Measurements from ENCODE around the gene LDLRAD3. TPM values are rescaled to one million over a fixed set of nuclear protein-coding genes. Genes with fewer than 3 reads are reported as not detected.

Gene LDLRAD3
- total RNA-seq, 1 donor from 2014 or later, result 10.2 TPM

- no peak overlapping the region for H3K4me3 ChIP-seq (ENCODE audit: low read depth, low read length)
- DNase-seq (ENCODE audit: low read depth), result no peak
- H3K27me3 ChIP-seq (ENCODE audit: control insufficient read depth, insufficient read depth, low read length), result no peaks in the 10 kb centered on the region
- no peaks in the 10 kb centered on the region for H3K36me3 ChIP-seq (ENCODE audit: control insufficient read depth, insufficient read depth, low read length)
- TF ChIP-seq CTCF (IDR thresholded peaks at IDR 0.05; ENCODE audit: insufficient read depth, low read length, poor library complexity, severe bottlenecking), result no peak
Observed at GRCh38 chr11:36191941-36192340, 248.1 kb downstream of the LDLRAD3 start.

GRCh38 chr11:36192425-36193289 is 248.8 kb downstream of the LDLRAD3 start:
- Histone ChIP-seq H3K27me3 (ENCODE audit: control insufficient read depth, insufficient read depth, low read length) (no peaks in the 10 kb centered on the region), H3K4me3 (ENCODE audit: low read depth, low read length) (no peak overlapping the region), H3K36me3 (ENCODE audit: control insufficient read depth, insufficient read depth, low read length) (no peaks in the 10 kb centered on the region)
- TF ChIP-seq CTCF (IDR thresholded peaks at IDR 0.05; ENCODE audit: insufficient read depth, low read length, poor library complexity, severe bottlenecking), result no peak
- DNase-seq (ENCODE audit: low read depth), result no peak

- Histone ChIP-seq H3K4me3 (ENCODE audit: low read depth, low read length) (no peak overlapping the region), H3K36me3 (ENCODE audit: control insufficient read depth, insufficient read depth, low read length) (no peaks in the 10 kb centered on the region), H3K27me3 (ENCODE audit: control insufficient read depth, insufficient read depth, low read length) (no peaks in the 10 kb centered on the region)
- no peak for TF ChIP-seq CTCF (IDR thresholded peaks at IDR 0.05; ENCODE audit: insufficient read depth, low read length, poor library complexity, severe bottlenecking)
- no peak for DNase-seq (ENCODE audit: low read depth)
Observed at GRCh38 chr11:36193290-36193619, 249.4 kb downstream of the LDLRAD3 start.

GRCh38 chr11:36193721-36194120 is 249.9 kb downstream of the LDLRAD3 start:
- TF ChIP-seq CTCF (IDR thresholded peaks at IDR 0.05; ENCODE audit: insufficient read depth, low read length, poor library complexity, severe bottlenecking), result no peak
- H3K4me3 ChIP-seq (ENCODE audit: low read depth, low read length), result no peak overlapping the region
- no peak for DNase-seq (ENCODE audit: low read depth)
- no peaks in the 10 kb centered on the region for H3K27me3 ChIP-seq (ENCODE audit: control insufficient read depth, insufficient read depth, low read length)
- no peaks in the 10 kb centered on the region for H3K36me3 ChIP-seq (ENCODE audit: control insufficient read depth, insufficient read depth, low read length)

GRCh38 chr11:36195496-36196354 is 251.9 kb downstream of the LDLRAD3 start:
- no peak overlapping the region for H3K4me3 ChIP-seq (ENCODE audit: low read depth, low read length)
- no peaks in the 10 kb centered on the region for H3K36me3 ChIP-seq (ENCODE audit: control insufficient read depth, insufficient read depth, low read length)
- H3K27me3 ChIP-seq (ENCODE audit: control insufficient read depth, insufficient read depth, low read length), result no peaks in the 10 kb centered on the region
- TF ChIP-seq CTCF (IDR thresholded peaks at IDR 0.05; ENCODE audit: insufficient read depth, low read length, poor library complexity, severe bottlenecking), result no peak
- DNase-seq (ENCODE audit: low read depth), result no peak

All from kidney epithelial cell (primary cell).